Right cardiac atrium (tissue), 5 donors: ENCODE data around the gene ITSN2. TPM values are rescaled to one million over a fixed set of nuclear protein-coding genes. Genes with fewer than 3 reads are reported as not detected.
A peak's percentile ranks its signal among the peaks of the same experiment; 100 is the strongest.

Source experiments
- ATAC-seq, 2 donors: fragments of 200-7000 bp; cut with Tn5 transposase; one replicate each; pipeline versions ENCODE4 v1.8.0 to v1.9.1; 2020; ENCODE audit warnings: moderate library complexity in 2 of 2, mild to moderate bottlenecking in 1 of 2
- DNase-seq, 3 donors: peaks; one replicate each; pipeline ENCODE4 v3.0.0-alpha.2; 2020
- H3K27ac ChIP-seq: one replicate; pipeline ENCODE4 v1.5.1; 2013; ENCODE audit warnings: mild to moderate bottlenecking, low read length, control low read depth, moderate library complexity
- H3K27me3 ChIP-seq: one replicate; pipeline ENCODE4 v1.6.1; 2013; ENCODE audit not compliant: control insufficient read depth, insufficient read depth
- H3K4me1 ChIP-seq: one replicate; pipeline ENCODE4 v1.6.1; 2013; ENCODE audit warnings: low read length; ENCODE audit not compliant: control insufficient read depth, insufficient read depth
- H3K4me3 ChIP-seq: one replicate; pipeline ENCODE4 v1.5.1; 2013; ENCODE audit warnings: low read length, control low read depth
- H3K9me3 ChIP-seq: one replicate; pipeline ENCODE4 v1.6.1; 2013; ENCODE audit warnings: low read length; ENCODE audit not compliant: control insufficient read depth
- WGBS: extraction: QIAGEN DNeasy Blood & Tissue Kit; methylation state at CpG from one replicate; pipeline ENCODE4 v1.1.7; 2013; 5-methylcytosine and 5-hydroxymethylcytosine counted together
- intact Hi-C, 4 donors: fragments of 100-400 bp; cut with DNase I; formaldehyde crosslinking; loops; one replicate each; pipeline versions ENCODE4 v1.11.0 to v1.14.0; 2022 to 2023
- polyA plus RNA-seq: library from polyadenylated mRNA; stranded (reverse); fragments of 200-250 nt; gene quantifications from one replicate; pipeline ENCODE4 v1.2.3, GENCODE V29; 2013
- total RNA-seq, 4 donors: library from RNA; stranded (reverse); fragmentation: NEBNext Ultra II Directional; extraction: Animal tissue kit (Norgen Biotek cat#: 25700); gene quantifications; one replicate each; pipeline ENCODE4 v1.2.1, GENCODE V29; 2021
- donor health status: healthy with polysubstance abuse.
- donor health status: DM: no; HTN: yes; CAD: no.
- donor health status: DM: no; HTN: no; CAD: no.
- donor health status: DM: no; HTN: yes; CAD: no; lungs with severe emphysema.
- donor health status: DM: yes; HTN: yes; CAD: no.

Gene ITSN2
- total and polyA plus RNA-seq, 5 donors: 22.8 to 58.9 (median 54.4) TPM

- ATAC-seq (no peak), DNase-seq (no peak)
- intact Hi-C loops: no loop called here
- H3K4me1 ChIP-seq: no peaks in the 10 kb centered on the region
- 97% methylated on average over 21 of the region's 21 CpGs for WGBS
- no peaks in the 10 kb centered on the region for H3K9me3 ChIP-seq
- H3K27ac ChIP-seq: no peak overlapping the region
- H3K27me3 ChIP-seq: no peaks in the 10 kb centered on the region
- H3K4me3 ChIP-seq: no peak overlapping the region
Observed at GRCh38 chr2:24210723-24211122, 149.6 kb downstream of the ITSN2 start.

- intact Hi-C loops: no loop called here
- DNase-seq (no peak), ATAC-seq (no peak)
- H3K4me3 ChIP-seq: no peak overlapping the region
- 98% methylated on average over 2 of the region's 2 CpGs for WGBS
- H3K27me3 ChIP-seq: no peaks in the 10 kb centered on the region
- H3K27ac ChIP-seq: no peak overlapping the region
- no peaks in the 10 kb centered on the region for H3K9me3 ChIP-seq
- H3K4me1 ChIP-seq: no peaks in the 10 kb centered on the region
Observed at GRCh38 chr2:24210106-24210455, 150.3 kb downstream of the ITSN2 start.

- 86% methylated on average over 17 of the region's 17 CpGs for WGBS
- DNase-seq: no peak
- ATAC-seq: no peak
- Histone ChIP-seq H3K4me3 (no peak overlapping the region), H3K27me3 (no peaks in the 10 kb centered on the region), H3K27ac (no peak overlapping the region), H3K9me3 (no peaks in the 10 kb centered on the region), H3K4me1 (no peaks in the 10 kb centered on the region)
- intact Hi-C loops: no loop called here
Observed at GRCh38 chr2:24209389-24210105, 150.8 kb downstream of the ITSN2 start.

- intact Hi-C loops: no loop called here
- ATAC-seq: no peak
- H3K9me3 ChIP-seq: no peaks in the 10 kb centered on the region
- H3K27me3 ChIP-seq: no peaks in the 10 kb centered on the region
- no peak overlapping the region for H3K4me3 ChIP-seq
- H3K4me1 ChIP-seq: no peaks in the 10 kb centered on the region
- H3K27ac ChIP-seq: no peak overlapping the region
- WGBS: 95% methylated on average over 16 of the region's 16 CpGs
- DNase-seq: no peak
Observed at GRCh38 chr2:24208490-24208889, 151.8 kb downstream of the ITSN2 start.

- no peaks in the 10 kb centered on the region for H3K4me1 ChIP-seq
- WGBS: 85% methylated on average over 11 of the region's 11 CpGs
- no peak overlapping the region for H3K27ac ChIP-seq
- DNase-seq: no peak
- intact Hi-C loops: no loop called here
- H3K27me3 ChIP-seq: no peaks in the 10 kb centered on the region
- peak in 1 of 2 donors; percentile 7 for ATAC-seq
- no peak overlapping the region for H3K4me3 ChIP-seq
- no peaks in the 10 kb centered on the region for H3K9me3 ChIP-seq
Observed at GRCh38 chr2:24207359-24207758, 153.0 kb downstream of the ITSN2 start.

- intact Hi-C loops: no loop called here
- Histone ChIP-seq H3K9me3 (no peaks in the 10 kb centered on the region), H3K27me3 (no peaks in the 10 kb centered on the region), H3K4me3 (no peak overlapping the region), H3K4me1 (no peaks in the 10 kb centered on the region), H3K27ac (no peak overlapping the region)
- 89% methylated on average over 8 of the region's 8 CpGs for WGBS
- no peak for ATAC-seq
- DNase-seq: no peak
Observed at GRCh38 chr2:24206714-24207113, 153.6 kb downstream of the ITSN2 start.

GRCh38 chr2:24206242-24206641 is 154.1 kb downstream of the ITSN2 start:
- intact Hi-C loops: no loop called here
- Histone ChIP-seq H3K27me3 (no peaks in the 10 kb centered on the region), H3K9me3 (no peaks in the 10 kb centered on the region), H3K27ac (no peak overlapping the region), H3K4me1 (no peaks in the 10 kb centered on the region), H3K4me3 (no peak overlapping the region)
- no peak for ATAC-seq
- no peak for DNase-seq
- WGBS: 91% methylated on average over 6 of the region's 6 CpGs

GRCh38 chr2:24205131-24205530 is 155.2 kb downstream of the ITSN2 start:
- DNase-seq (no peak), ATAC-seq (no peak)
- Histone ChIP-seq H3K4me1 (no peaks in the 10 kb centered on the region), H3K27me3 (no peaks in the 10 kb centered on the region), H3K27ac (no peak overlapping the region), H3K9me3 (no peaks in the 10 kb centered on the region), H3K4me3 (no peak overlapping the region)
- intact Hi-C loops: no loop called here
- WGBS: 92% methylated on average over 4 of the region's 4 CpGs

- H3K4me3 ChIP-seq: no peak overlapping the region
- no peaks in the 10 kb centered on the region for H3K9me3 ChIP-seq
- 94% methylated on average over 12 of the region's 12 CpGs for WGBS
- no peak overlapping the region for H3K27ac ChIP-seq
- H3K27me3 ChIP-seq: no peaks in the 10 kb centered on the region
- no peaks in the 10 kb centered on the region for H3K4me1 ChIP-seq
- intact Hi-C loops: no loop called here
- ATAC-seq (no peak), DNase-seq (no peak)
Observed at GRCh38 chr2:24204505-24204904, 155.8 kb downstream of the ITSN2 start.

- DNase-seq (no peak), ATAC-seq (no peak)
- intact Hi-C loops: no loop called here
- Histone ChIP-seq H3K27me3 (no peaks in the 10 kb centered on the region), H3K9me3 (no peaks in the 10 kb centered on the region), H3K4me3 (no peak overlapping the region), H3K4me1 (no peaks in the 10 kb centered on the region), H3K27ac (no peak overlapping the region)
- 77% methylated on average over 5 of the region's 5 CpGs for WGBS
Observed at GRCh38 chr2:24203787-24204150, 156.6 kb downstream of the ITSN2 start.

- WGBS: 81% methylated on average over 19 of the region's 19 CpGs
- no peak overlapping the region for H3K4me3 ChIP-seq
- intact Hi-C loops: no loop called here
- H3K4me1 ChIP-seq: no peaks in the 10 kb centered on the region
- H3K27me3 ChIP-seq: no peaks in the 10 kb centered on the region
- no peak for ATAC-seq
- no peaks in the 10 kb centered on the region for H3K9me3 ChIP-seq
- no peak overlapping the region for H3K27ac ChIP-seq
- no peak for DNase-seq
Observed at GRCh38 chr2:24203029-24203786, 157.1 kb downstream of the ITSN2 start.
